Measurements from ENCODE around the gene HBA2.
"Not testable (repeated sequence)": the region's sequence is repeated elsewhere in the genome, so short reads cannot be mapped to it uniquely, and the experiment has no call there.

HBA2 gene

GRCh38 chr16:204046-204445 lies 31.4 kb downstream of the HBA2 start:
- DNase-seq, result not testable (repeated sequence)

DNA sequence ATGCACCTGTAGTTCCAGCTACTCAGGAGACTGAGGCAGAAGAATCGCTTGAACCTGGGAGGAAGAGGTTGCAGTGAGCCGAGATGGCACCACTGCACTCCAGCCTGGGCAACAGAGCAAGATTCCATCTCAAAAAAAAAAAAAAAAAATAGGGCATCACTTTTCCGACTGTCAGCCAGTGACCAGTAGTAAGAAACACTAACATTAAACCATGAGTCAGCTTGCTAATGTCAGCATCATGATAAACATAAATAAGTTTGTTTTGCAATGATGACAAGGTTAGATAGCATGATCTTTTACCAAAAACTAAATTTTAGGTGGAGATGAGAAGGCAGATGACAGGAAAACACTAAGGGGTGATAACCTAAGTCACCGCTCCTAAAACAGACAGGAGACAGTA lies 36.7 kb downstream of the HBA2 start:
- DNase-seq, result not testable (repeated sequence)

DNA sequence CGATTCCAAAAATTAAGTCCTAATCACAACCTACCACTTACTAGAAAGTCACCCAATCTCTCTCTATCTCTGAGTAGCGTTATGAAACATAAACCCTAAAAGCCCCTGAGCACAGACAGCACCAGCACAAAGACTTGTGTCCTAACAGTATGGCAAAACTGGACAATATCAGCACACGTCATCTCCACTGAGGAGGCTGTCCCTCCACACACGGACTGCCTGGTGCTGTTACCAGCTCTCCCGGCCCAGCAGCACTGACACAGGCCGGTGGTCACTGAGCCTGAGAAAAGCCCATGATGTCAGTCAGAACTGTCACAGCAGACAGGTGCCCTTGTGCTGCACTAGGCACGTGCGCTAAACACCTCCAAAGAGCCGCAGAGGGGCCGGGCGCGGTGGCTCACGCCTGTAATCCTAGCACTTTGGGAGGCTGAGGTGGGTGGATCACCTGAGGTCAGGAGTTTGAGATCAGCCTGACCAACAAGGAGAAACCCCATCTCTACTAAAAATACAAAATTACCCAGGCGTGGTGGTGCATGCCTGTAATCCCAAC lies 39.0 kb downstream of the HBA2 start:
- DNase-seq, result not testable (repeated sequence)

DNA sequence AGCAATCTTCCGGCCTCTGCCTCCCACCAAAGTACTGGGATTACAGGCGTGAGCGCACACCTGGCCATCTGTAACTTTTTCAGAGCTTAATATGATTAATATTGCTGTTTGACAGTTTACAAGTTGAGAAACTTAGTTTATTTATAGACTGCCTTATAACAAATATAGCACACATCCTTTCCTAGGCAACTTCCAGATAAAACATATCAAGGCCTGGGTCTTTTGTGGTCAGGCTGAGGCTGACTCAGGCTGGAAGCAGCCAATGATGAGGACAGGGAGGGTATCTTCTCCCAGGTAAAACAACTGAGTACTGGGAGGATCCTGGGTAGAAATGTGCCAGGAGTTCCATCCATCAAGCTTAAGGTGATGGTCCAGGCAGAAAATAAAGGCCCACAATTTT lies 40.3 kb downstream of the HBA2 start:
- DNase-seq, result no peak

GRCh38 chr16:220021-220420 lies 47.3 kb downstream of the HBA2 start:
- no peak for DNase-seq
